Daoy (cell line): Measurements from ENCODE around the gene DNAAF5. TPM values are rescaled to one million over a fixed set of nuclear protein-coding genes. Genes with fewer than 3 reads are reported as not detected.
A peak's percentile ranks its signal among the peaks of the same experiment; 100 is the strongest.

ENCODE experiments used
- DNase-seq: peaks from one replicate; pipeline ENCODE4 v3.0.0-alpha.2; 2015; ENCODE audit warnings: low read depth
- total RNA-seq: library from RNA; depleted of rRNA; stranded (reverse); fragments of >200 nt; shearing (Covaris generic); gene quantifications from 2 replicates; pipeline ENCODE4 v1.2.3, GENCODE V29; 2014

DNAAF5 gene
- total RNA-seq, 1 experiment from 2014 or later = 46.3 TPM

GRCh38 chr7:815284-816216 lies 89.1 kb downstream of the DNAAF5 start:
- no peak for DNase-seq

- DNase-seq = peak; percentile 100
Measured at GRCh38 chr7:816300-816750, 89.8 kb downstream of the DNAAF5 start.

- peak; percentile 50 for DNase-seq
Measured at GRCh38 chr7:816751-817671, 90.5 kb downstream of the DNAAF5 start.

GRCh38 chr7:818031-818699 lies 91.7 kb downstream of the DNAAF5 start:
- DNase-seq = peak; percentile 41

GRCh38 chr7:820341-820740 lies 93.8 kb downstream of the DNAAF5 start:
- no peak for DNase-seq

- DNase-seq = no peak
Measured at GRCh38 chr7:821688-822087, 95.2 kb downstream of the DNAAF5 start.

- DNase-seq = no peak
Measured at GRCh38 chr7:822692-823276, 96.3 kb downstream of the DNAAF5 start.

- DNase-seq = no peak
Measured at GRCh38 chr7:823649-824048, 97.2 kb downstream of the DNAAF5 start.

- no peak for DNase-seq
Measured at GRCh38 chr7:824081-824480, 97.6 kb downstream of the DNAAF5 start.

- no peak for DNase-seq
Measured at GRCh38 chr7:824664-825063, 98.2 kb downstream of the DNAAF5 start.

GRCh38 chr7:825386-825785 lies 98.9 kb downstream of the DNAAF5 start:
- no peak for DNase-seq

GRCh38 chr7:826230-826917 lies 99.9 kb downstream of the DNAAF5 start:
- no peak for DNase-seq

GRCh38 chr7:828793-829561 lies 102.5 kb downstream of the DNAAF5 start:
- DNase-seq = no peak

- DNase-seq = no peak
Measured at GRCh38 chr7:830069-830468, 103.6 kb downstream of the DNAAF5 start.

- peak; percentile 81 for DNase-seq
Measured at GRCh38 chr7:831596-832166, 105.2 kb downstream of the DNAAF5 start.

- DNase-seq = peak; percentile 87
Measured at GRCh38 chr7:832167-832967, 105.9 kb downstream of the DNAAF5 start, which contains the start of gene SUN1. Gene SUN1, plus strand, starts transcription at chr7:832476. Its CDS starts 49 bp downstream, at chr7:832525.

GRCh38 chr7:832968-833424 lies 106.5 kb downstream of the DNAAF5 start:
- no peak for DNase-seq

- no peak for DNase-seq
Measured at GRCh38 chr7:833601-834258, 107.2 kb downstream of the DNAAF5 start.
